Measurements from ENCODE around the gene STAB2.

DNA sequence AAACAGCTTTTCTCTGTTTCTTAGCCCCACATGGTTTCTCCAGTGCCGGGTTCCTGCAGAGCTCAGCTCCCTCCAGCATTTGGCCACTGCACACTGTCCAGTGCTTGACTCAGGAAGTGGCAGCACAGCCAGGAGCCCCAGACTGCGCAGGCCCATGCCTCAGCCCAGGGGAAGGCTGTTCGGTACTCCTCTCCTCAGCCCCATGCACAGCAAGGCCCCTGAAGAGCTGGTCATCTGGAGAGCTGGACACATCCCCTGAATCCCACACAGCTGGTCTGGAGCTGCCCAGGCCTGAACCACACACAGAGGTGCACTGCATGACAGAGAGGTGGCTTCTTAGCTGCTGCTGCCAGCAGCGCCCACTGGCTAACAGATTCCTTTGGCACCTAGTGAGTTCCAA, 48.3 kb downstream of the STAB2 start:
- TF ChIP-seq, protein P1, sequence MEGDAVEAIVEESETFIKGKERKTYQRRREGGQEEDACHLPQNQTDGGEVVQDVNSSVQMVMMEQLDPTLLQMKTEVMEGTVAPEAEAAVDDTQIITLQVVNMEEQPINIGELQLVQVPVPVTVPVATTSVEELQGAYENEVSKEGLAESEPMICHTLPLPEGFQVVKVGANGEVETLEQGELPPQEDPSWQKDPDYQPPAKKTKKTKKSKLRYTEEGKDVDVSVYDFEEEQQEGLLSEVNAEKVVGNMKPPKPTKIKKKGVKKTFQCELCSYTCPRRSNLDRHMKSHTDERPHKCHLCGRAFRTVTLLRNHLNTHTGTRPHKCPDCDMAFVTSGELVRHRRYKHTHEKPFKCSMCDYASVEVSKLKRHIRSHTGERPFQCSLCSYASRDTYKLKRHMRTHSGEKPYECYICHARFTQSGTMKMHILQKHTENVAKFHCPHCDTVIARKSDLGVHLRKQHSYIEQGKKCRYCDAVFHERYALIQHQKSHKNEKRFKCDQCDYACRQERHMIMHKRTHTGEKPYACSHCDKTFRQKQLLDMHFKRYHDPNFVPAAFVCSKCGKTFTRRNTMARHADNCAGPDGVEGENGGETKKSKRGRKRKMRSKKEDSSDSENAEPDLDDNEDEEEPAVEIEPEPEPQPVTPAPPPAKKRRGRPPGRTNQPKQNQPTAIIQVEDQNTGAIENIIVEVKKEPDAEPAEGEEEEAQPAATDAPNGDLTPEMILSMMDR (IDR thresholded peaks at IDR 0.05): no peak
- no peak for TF ChIP-seq EZH2phosphoT487 (IDR thresholded peaks at IDR 0.05)

All from neural progenitor cell (in vitro differentiated cells).